SK-N-SH (cell line): ENCODE data around the gene NBL1.

Source experiments
- CTCF ChIP-seq: fragments of 200-600 bp; sonication (generic); IDR thresholded peaks from 2 replicates; pipeline ENCODE4 v1.6.1; 2017; ENCODE audit warnings: antibody characterized with exemption, mild to moderate bottlenecking, moderate library complexity
- ELF1 ChIP-seq: IDR thresholded peaks from 2 replicates; pipeline ENCODE4 v1.4.0; 2012
- MAX ChIP-seq: IDR thresholded peaks from 2 replicates; pipeline ENCODE4 v1.4.0; 2012; ENCODE audit warnings: low read depth
- NRF1 ChIP-seq: IDR thresholded peaks from 2 replicates; pipeline ENCODE4 v1.6.1; 2012; ENCODE audit warnings: low read depth, mild to moderate bottlenecking, low read length
- POLR2AphosphoS5 ChIP-seq: IDR thresholded peaks from 2 replicates; pipeline ENCODE4 v1.6.1; 2012; ENCODE audit warnings: low read depth, low read length
- RFX5 ChIP-seq: IDR thresholded peaks from 2 replicates; pipeline ENCODE4 v1.6.1; 2012; ENCODE audit warnings: mild to moderate bottlenecking, improper control_type of control experiment, low read length
- RXRA ChIP-seq: IDR thresholded peaks from 2 replicates; pipeline ENCODE4 v1.4.0; 2012; ENCODE audit warnings: low read depth, mild to moderate bottlenecking, borderline replicate concordance
- TCF12 ChIP-seq: IDR thresholded peaks from 2 replicates; pipeline ENCODE4 v1.4.0; 2012
- TEAD4 ChIP-seq: IDR thresholded peaks from 2 replicates; pipeline ENCODE4 v1.4.0; 2012; ENCODE audit warnings: mild to moderate bottlenecking, borderline replicate concordance; ENCODE audit not compliant: insufficient read depth
- ZBTB33 ChIP-seq: IDR thresholded peaks from 2 replicates; pipeline ENCODE4 v1.4.0; 2012; ENCODE audit warnings: low read depth, borderline replicate concordance

GRCh38 chr1:19703280-19703679, 59.2 kb downstream of the NBL1 start:
- TF ChIP-seq TEAD4, result no peak
- TF ChIP-seq CTCF, result no peak
- TF ChIP-seq MAX, result no peak
- TF ChIP-seq POLR2AphosphoS5, result no peak
- no peak for TF ChIP-seq RXRA
- no peak for TF ChIP-seq ZBTB33
- no peak for TF ChIP-seq TCF12
- no peak for TF ChIP-seq RFX5
- no peak for TF ChIP-seq NRF1
- TF ChIP-seq ELF1, result no peak
